Cardiac muscle cell (in vitro differentiated cells and primary cell): Measurements from ENCODE around the gene PJVK. TPM values are rescaled to one million over a fixed set of nuclear protein-coding genes. Genes with fewer than 3 reads are reported as not detected.

Experiments
- DNase-seq, 2 donors: peaks; one replicate each; pipeline versions ENCODE4 v3.0.0 to v3.0.0-alpha.2; 2010 to 2017; ENCODE audit warnings: low read depth in 1 of 2, low spot score in 1 of 2
- H3K27ac ChIP-seq: fragments of 200-600 bp; sonication (generic); 2 replicates; pipeline ENCODE4 v1.5.1; 2016
- H3K27me3 ChIP-seq: fragments of 200-600 bp; sonication (generic); 2 replicates; pipeline ENCODE4 v1.6.0; 2016; ENCODE audit warnings: control low read depth
- H3K36me3 ChIP-seq: fragments of 200-600 bp; sonication (generic); 2 replicates; pipeline ENCODE4 v1.5.1; 2016; ENCODE audit warnings: control low read depth
- H3K4me1 ChIP-seq: fragments of 200-600 bp; sonication (generic); 2 replicates; pipeline ENCODE4 v1.8.1; 2017; ENCODE audit warnings: low read depth, mild to moderate bottlenecking, mixed run types
- H3K4me3 ChIP-seq: fragments of 200-600 bp; sonication (generic); 2 replicates; pipeline ENCODE4 v1.5.1; 2016; ENCODE audit warnings: mild to moderate bottlenecking
- H3K9me3 ChIP-seq: fragments of 200-600 bp; sonication (generic); 2 replicates; pipeline ENCODE4 v1.5.1; 2017; ENCODE audit warnings: low read depth, mild to moderate bottlenecking, control low read depth
- polyA plus RNA-seq: library from polyadenylated mRNA; unstranded; fragments of >200 nt; fragmentation: Nextera tagmentation; extraction: Ambion mirVana; gene quantifications from 2 replicates; pipeline ENCODE4 v1.2.1, GENCODE V29; 2016
- total RNA-seq: library from RNA; depleted of rRNA; stranded (reverse); fragments of >200 nt; gene quantifications from 2 replicates; pipeline ENCODE4 v1.2.3, GENCODE V29; 2016
- TF ChIP-seq, protein P1 (sequence below): IDR thresholded peaks from 2 replicates; pipeline ENCODE4 v1.5.1; 2012; ENCODE audit warnings: low read depth, mild to moderate bottlenecking, low read length

The PJVK gene
- total and polyA plus RNA-seq, 2 experiments from 2014 or later, result 6.9 to 13.3 TPM

DNA sequence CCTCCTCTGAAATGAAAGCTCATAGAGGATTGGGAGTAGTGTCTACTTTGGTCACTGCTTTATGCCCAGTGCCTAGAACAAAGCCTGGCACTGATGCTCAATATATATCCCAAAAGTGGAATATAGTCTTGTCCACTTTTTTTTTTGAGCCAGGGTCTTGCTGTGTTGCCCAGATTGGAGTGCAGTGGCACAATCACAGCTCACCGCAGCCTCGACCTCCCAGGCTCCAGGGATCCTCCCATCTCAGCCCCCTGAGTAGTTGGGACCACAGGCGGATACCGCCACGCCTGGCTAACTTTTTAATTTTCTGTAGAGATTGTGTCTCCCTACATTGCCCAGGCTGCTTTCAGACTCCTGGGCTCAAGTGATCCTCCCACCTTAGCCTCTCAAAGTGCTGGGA is 23.4 kb downstream of the PJVK start:
- no peak for DNase-seq
- Histone ChIP-seq H3K27me3 (no peaks in the 10 kb centered on the region), H3K4me1 (peaks cover 7% of the 10 kb centered on the region), H3K4me3 (no peak overlapping the region), H3K27ac (no peak overlapping the region), H3K36me3 (no peaks in the 10 kb centered on the region), H3K9me3 (no peaks in the 10 kb centered on the region)
- TF ChIP-seq, protein P1, sequence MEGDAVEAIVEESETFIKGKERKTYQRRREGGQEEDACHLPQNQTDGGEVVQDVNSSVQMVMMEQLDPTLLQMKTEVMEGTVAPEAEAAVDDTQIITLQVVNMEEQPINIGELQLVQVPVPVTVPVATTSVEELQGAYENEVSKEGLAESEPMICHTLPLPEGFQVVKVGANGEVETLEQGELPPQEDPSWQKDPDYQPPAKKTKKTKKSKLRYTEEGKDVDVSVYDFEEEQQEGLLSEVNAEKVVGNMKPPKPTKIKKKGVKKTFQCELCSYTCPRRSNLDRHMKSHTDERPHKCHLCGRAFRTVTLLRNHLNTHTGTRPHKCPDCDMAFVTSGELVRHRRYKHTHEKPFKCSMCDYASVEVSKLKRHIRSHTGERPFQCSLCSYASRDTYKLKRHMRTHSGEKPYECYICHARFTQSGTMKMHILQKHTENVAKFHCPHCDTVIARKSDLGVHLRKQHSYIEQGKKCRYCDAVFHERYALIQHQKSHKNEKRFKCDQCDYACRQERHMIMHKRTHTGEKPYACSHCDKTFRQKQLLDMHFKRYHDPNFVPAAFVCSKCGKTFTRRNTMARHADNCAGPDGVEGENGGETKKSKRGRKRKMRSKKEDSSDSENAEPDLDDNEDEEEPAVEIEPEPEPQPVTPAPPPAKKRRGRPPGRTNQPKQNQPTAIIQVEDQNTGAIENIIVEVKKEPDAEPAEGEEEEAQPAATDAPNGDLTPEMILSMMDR, result no peak

GRCh38 chr2:178476477-178476876 is 25.3 kb downstream of the PJVK start:
- H3K27me3 ChIP-seq, result no peaks in the 10 kb centered on the region
- H3K36me3 ChIP-seq, result no peaks in the 10 kb centered on the region
- TF ChIP-seq, protein P1, result no peak
- no peaks in the 10 kb centered on the region for H3K9me3 ChIP-seq
- H3K27ac ChIP-seq, result no peak overlapping the region
- H3K4me3 ChIP-seq, result no peak overlapping the region
- DNase-seq, result no peak
- peaks cover 12% of the 10 kb centered on the region for H3K4me1 ChIP-seq

GRCh38 chr2:178477443-178478129 is 26.4 kb downstream of the PJVK start:
- Histone ChIP-seq H3K4me3 (peak overlapping the region; percentile 59), H3K27ac (no peak overlapping the region), H3K4me1 (peaks cover 13% of the 10 kb centered on the region), H3K9me3 (no peaks in the 10 kb centered on the region), H3K36me3 (no peaks in the 10 kb centered on the region), H3K27me3 (no peaks in the 10 kb centered on the region)
- DNase-seq, result peak in 1 of 2 donors; percentile 12
- TF ChIP-seq, protein P1, result no peak

- peak overlapping the region; percentile 71 for H3K27ac ChIP-seq
- TF ChIP-seq, protein P1, result no peak
- no peaks in the 10 kb centered on the region for H3K27me3 ChIP-seq
- DNase-seq, result peak; percentile 27 to 31
- H3K9me3 ChIP-seq, result no peaks in the 10 kb centered on the region
- H3K36me3 ChIP-seq, result no peaks in the 10 kb centered on the region
- H3K4me1 ChIP-seq, result peaks cover 13% of the 10 kb centered on the region
- peak overlapping the region; percentile 59 for H3K4me3 ChIP-seq
These were observed 26.9 kb downstream of the PJVK start for GRCh38 chr2:178478130-178478438.

DNA sequence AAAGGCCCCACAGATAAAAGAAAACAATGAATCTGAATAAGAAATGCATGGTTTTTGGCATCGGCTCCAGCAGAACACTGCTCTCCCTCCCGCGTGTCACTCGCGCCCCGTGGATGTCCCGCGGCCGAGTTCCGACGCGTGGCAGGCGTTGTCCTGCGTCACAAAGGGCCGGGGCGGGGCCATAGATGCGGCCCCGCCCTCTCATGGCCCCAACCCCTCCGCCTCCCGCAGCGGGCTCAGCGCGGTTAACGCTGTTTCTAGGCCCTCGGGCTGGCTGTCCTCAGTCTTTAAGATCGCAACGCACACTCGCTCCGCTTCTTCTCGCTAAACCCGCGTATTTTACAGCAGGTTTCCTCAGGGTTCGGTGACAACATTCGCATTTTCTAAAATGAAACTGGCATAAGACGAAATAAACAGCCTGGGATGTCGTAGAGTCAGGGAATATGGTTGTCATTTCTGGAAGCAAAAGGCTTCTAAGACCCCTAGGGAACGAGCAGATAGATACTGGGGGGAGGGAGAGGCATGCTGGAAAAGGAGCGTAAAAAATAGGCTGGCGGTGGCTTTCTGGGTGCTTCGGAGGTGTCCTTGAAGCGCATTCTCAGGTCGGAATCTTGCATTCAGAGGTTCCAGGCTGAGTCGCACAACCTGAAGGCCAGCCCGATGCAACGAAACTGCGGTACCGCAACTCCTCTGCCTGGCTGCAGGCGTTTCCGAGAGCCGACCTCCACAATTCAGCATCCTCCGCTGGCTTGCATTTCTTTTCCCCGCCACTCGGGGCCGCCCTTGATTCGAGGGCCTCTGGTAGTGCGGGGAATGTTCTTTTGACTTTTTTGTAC is 27.5 kb downstream of the PJVK start, which contains the start of gene FKBP7:
Gene FKBP7, minus strand, starts transcription at position 162 of the 836 bp plus-strand sequence. Its CDS starts 101 bp downstream, at position 61.
- H3K4me3 ChIP-seq, result peak within 1 kb of the TSS; percentile 59
- H3K36me3 ChIP-seq, result no peaks in the 10 kb centered on the region
- peak within 1 kb of the TSS; percentile 71 for H3K27ac ChIP-seq
- H3K27me3 ChIP-seq, result no peaks in the 10 kb centered on the region
- H3K4me1 ChIP-seq, result peaks cover 13% of the 10 kb centered on the region
- TF ChIP-seq, protein P1, result peak; percentile 66
- no peaks in the 10 kb centered on the region for H3K9me3 ChIP-seq
- DNase-seq, result peak; percentile 87
